VCaP (cell line): Measurements from ENCODE around the gene GBP7.
"Not testable (repeated sequence)": the region's sequence is repeated elsewhere in the genome, so short reads cannot be mapped to it uniquely, and the experiment has no call there.

Experiments
- H3K27ac ChIP-seq: fragments of 450-650 bp; 2 replicates; pipeline ENCODE4 v1.5.1; 2017
- TF ChIP-seq, protein P1 (sequence below): fragments of 450-650 bp; conservative IDR thresholded peaks from 2 replicates; pipeline ENCODE4 v1.5.1; 2017; ENCODE audit warnings: mild to moderate bottlenecking, moderate library complexity

The GBP7 gene

GRCh38 chr1:89175601-89176256 is at the start of gene GBP7:
TSS of gene GBP7 (minus strand) at chr1:89176003. CDS start at chr1:89171935, 4,068 bp downstream.
- TF ChIP-seq, protein P1, sequence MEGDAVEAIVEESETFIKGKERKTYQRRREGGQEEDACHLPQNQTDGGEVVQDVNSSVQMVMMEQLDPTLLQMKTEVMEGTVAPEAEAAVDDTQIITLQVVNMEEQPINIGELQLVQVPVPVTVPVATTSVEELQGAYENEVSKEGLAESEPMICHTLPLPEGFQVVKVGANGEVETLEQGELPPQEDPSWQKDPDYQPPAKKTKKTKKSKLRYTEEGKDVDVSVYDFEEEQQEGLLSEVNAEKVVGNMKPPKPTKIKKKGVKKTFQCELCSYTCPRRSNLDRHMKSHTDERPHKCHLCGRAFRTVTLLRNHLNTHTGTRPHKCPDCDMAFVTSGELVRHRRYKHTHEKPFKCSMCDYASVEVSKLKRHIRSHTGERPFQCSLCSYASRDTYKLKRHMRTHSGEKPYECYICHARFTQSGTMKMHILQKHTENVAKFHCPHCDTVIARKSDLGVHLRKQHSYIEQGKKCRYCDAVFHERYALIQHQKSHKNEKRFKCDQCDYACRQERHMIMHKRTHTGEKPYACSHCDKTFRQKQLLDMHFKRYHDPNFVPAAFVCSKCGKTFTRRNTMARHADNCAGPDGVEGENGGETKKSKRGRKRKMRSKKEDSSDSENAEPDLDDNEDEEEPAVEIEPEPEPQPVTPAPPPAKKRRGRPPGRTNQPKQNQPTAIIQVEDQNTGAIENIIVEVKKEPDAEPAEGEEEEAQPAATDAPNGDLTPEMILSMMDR, result no peak
- H3K27ac ChIP-seq, result no peak within 1 kb of the TSS

GRCh38 chr1:89221341-89221740 is 45.5 kb upstream of the GBP7 start:
- TF ChIP-seq, protein P1, result no peak
- H3K27ac ChIP-seq, result no peak overlapping the region

GRCh38 chr1:89219851-89220250 is 44.0 kb upstream of the GBP7 start:
- H3K27ac ChIP-seq, result not testable (repeated sequence)

GRCh38 chr1:89218941-89219340 is 43.1 kb upstream of the GBP7 start:
- not testable (repeated sequence) for H3K27ac ChIP-seq

GRCh38 chr1:89213347-89213746 is 37.5 kb upstream of the GBP7 start:
- H3K27ac ChIP-seq, result no peak overlapping the region
- TF ChIP-seq, protein P1, result no peak

DNA sequence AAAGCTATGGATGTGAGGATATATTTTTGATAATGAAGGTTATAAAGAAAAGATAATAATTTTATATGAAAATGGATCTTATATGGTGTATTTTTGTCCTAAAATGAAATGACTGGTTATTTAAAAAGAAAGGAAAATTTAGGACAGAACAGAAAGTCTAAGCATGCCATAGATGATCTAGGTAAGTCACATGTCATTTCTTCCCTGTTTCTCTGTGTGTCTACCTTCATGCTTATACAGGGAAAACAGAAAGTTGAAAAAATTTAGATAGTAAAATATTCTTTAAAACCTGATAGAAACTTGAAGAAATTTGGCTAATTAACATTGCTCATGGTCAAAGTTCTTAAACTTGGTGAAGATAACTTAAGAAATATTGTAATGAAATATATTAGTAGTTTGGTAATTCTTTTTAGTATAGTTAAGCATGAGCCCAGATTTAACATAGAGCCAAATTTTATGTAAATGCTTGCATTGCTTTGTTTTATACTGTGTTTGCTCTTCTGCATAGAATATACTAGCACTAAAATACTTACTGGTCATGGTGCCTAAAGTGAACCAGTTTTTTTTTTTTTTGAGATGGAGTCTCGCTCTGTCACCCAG is 35.3 kb upstream of the GBP7 start:
- H3K27ac ChIP-seq, result no peak overlapping the region
- TF ChIP-seq, protein P1, result no peak

DNA sequence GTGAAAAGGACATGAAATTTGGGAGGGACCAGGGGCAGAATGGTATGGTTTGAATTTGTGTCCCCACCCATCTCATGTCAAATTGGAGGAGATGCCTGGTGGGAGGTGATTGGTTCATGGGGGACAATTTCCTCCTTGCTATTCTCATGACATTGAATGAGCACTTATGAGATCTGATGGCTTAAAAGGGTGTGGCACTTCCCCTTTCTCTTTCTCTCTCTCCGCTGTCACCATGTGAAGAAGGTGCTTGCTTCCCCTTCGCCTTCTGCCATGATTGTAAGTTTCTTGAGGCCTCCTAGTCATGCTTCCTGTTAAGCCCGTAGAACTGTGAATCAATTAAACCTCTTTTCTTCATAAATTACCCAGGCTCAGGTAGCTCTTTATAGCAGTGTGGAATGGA is 30.6 kb upstream of the GBP7 start:
- TF ChIP-seq, protein P1, result no peak
- H3K27ac ChIP-seq, result no peak overlapping the region

GRCh38 chr1:89203166-89203565 is 27.4 kb upstream of the GBP7 start:
- TF ChIP-seq, protein P1, result no peak
- H3K27ac ChIP-seq, result no peak overlapping the region
